ENCODE results near the gene TMLHE.

The TMLHE gene

DNA sequence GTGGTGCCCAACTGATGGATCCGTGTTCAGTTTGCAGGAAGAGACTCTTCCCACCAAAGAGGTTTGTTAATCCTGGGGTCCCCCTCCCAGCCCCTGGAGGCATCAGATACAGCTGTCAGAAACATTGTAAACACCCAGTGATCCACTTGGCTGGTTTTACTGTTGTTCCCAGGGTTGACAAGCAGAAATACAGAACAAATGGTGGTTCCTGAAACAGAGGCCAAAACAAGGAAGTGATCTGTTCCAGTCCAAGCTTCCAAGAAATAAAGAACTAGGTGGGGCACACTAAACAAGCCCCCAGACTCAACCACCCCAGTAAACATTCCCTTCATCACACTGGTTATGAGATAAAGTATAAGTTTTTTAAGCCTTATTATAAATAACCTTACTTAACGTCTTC is 1.4 kb downstream of the TMLHE start:
- Histone ChIP-seq H3K4me3 (ENCODE audit: low read length) (peak overlapping the region; percentile 77; the same call in 1 of the 2 replicates), H2AFZ (ENCODE audit: low read length) (no peak overlapping the region), H3K4me2 (ENCODE audit: low read depth, low read length) (peak overlapping the region; percentile 68), H3K27me3 (replicated peaks; ENCODE audit: insufficient read depth, low read length) (no peaks in the 10 kb centered on the region), H3K27ac (ENCODE audit: low read length) (no peak overlapping the region), H4K20me1 (ENCODE audit: insufficient read depth, low read length) (no peaks in the 10 kb centered on the region), H3K9me3 (replicated peaks; ENCODE audit: insufficient read depth, low read length) (no peaks in the 10 kb centered on the region), H3K36me3 (replicated peaks; ENCODE audit: insufficient read depth, low read length) (no peaks in the 10 kb centered on the region), H3K79me2 (ENCODE audit: low read length) (peaks cover 15% of the 10 kb centered on the region; the same call in 1 of the 2 replicates), H3K9ac (ENCODE audit: low read length) (no peak overlapping the region), H3K9me2 (replicated peaks; ENCODE audit: insufficient read depth, low read length) (no peaks in the 10 kb centered on the region), H3K4me1 (ENCODE audit: low read length) (no peaks in the 10 kb centered on the region), H3F3A (ENCODE audit: insufficient read depth, low read length) (no peaks in the 10 kb centered on the region)
- no peak for DNase-seq
- TF ChIP-seq EZH2 (optimal IDR thresholded peaks at IDR 0.05; ENCODE audit: low read depth, low read length), result no peak
- TF ChIP-seq, protein P1, sequence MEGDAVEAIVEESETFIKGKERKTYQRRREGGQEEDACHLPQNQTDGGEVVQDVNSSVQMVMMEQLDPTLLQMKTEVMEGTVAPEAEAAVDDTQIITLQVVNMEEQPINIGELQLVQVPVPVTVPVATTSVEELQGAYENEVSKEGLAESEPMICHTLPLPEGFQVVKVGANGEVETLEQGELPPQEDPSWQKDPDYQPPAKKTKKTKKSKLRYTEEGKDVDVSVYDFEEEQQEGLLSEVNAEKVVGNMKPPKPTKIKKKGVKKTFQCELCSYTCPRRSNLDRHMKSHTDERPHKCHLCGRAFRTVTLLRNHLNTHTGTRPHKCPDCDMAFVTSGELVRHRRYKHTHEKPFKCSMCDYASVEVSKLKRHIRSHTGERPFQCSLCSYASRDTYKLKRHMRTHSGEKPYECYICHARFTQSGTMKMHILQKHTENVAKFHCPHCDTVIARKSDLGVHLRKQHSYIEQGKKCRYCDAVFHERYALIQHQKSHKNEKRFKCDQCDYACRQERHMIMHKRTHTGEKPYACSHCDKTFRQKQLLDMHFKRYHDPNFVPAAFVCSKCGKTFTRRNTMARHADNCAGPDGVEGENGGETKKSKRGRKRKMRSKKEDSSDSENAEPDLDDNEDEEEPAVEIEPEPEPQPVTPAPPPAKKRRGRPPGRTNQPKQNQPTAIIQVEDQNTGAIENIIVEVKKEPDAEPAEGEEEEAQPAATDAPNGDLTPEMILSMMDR (IDR thresholded peaks at IDR 0.05; ENCODE audit: low read length), result no peak
- TF ChIP-seq EZH2phosphoT487 (IDR thresholded peaks at IDR 0.05; ENCODE audit: low read length), result no peak

DNA sequence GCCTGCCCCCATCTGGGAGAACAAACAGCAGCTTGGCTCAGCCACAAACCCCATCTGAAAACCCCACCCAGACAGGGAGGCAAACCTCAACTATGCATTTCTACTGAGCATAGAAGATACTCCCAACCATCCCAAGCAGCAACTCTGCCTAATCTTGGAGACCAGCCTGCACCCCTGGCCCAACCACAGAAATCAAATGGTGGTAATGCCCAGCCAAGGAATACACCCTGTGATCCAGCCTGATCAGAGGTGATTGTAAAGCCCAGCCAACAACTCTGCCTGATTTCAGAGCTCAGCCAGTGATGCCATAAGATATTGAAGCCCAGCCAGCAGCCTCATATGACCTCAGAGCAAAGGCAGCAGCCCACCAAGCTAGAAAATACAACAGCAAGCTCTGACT is 19.8 kb downstream of the TMLHE start:
- Histone ChIP-seq H3K27me3 (replicated peaks; ENCODE audit: insufficient read depth, low read length) (no peaks in the 10 kb centered on the region), H3K4me1 (ENCODE audit: low read length) (no peaks in the 10 kb centered on the region), H4K20me1 (ENCODE audit: insufficient read depth, low read length) (no peaks in the 10 kb centered on the region), H3K4me3 (ENCODE audit: low read length) (no peak overlapping the region), H3K27ac (ENCODE audit: low read length) (no peak overlapping the region), H2AFZ (ENCODE audit: low read length) (no peak overlapping the region), H3K79me2 (ENCODE audit: low read length) (no peaks in the 10 kb centered on the region), H3K4me2 (ENCODE audit: low read depth, low read length) (no peak overlapping the region), H3K9ac (ENCODE audit: low read length) (no peak overlapping the region), H3K9me2 (replicated peaks; ENCODE audit: insufficient read depth, low read length) (no peaks in the 10 kb centered on the region), H3K9me3 (replicated peaks; ENCODE audit: insufficient read depth, low read length) (no peaks in the 10 kb centered on the region), H3F3A (ENCODE audit: insufficient read depth, low read length) (no peaks in the 10 kb centered on the region), H3K36me3 (replicated peaks; ENCODE audit: insufficient read depth, low read length) (no peaks in the 10 kb centered on the region)
- TF ChIP-seq EZH2phosphoT487 (IDR thresholded peaks at IDR 0.05; ENCODE audit: low read length), result no peak
- TF ChIP-seq, protein P1 (IDR thresholded peaks at IDR 0.05; ENCODE audit: low read length), result no peak
- no peak for TF ChIP-seq EZH2 (optimal IDR thresholded peaks at IDR 0.05; ENCODE audit: low read depth, low read length)
- no peak for DNase-seq

DNA sequence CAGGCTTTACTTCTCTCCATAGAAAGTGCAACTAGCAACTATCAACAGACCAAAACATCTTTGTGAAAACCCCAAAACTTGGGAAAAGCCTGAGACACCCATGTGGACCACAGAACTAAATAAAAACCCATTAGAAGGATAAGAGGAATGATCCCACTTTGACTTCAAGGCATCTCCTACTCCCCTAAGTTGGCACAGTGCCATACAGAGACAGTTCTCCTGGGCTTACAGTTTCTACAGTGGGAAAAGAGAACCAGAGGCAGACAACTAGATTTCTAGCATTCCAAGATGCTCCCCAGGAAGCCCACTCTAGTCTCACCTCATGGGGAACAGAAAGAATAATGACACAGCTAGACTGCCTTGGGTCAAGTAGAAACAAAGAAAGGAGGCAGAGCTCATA is 20.4 kb downstream of the TMLHE start:
- no peak for TF ChIP-seq EZH2 (optimal IDR thresholded peaks at IDR 0.05; ENCODE audit: low read depth, low read length)
- TF ChIP-seq EZH2phosphoT487 (IDR thresholded peaks at IDR 0.05; ENCODE audit: low read length), result no peak
- TF ChIP-seq, protein P1 (IDR thresholded peaks at IDR 0.05; ENCODE audit: low read length), result no peak
- no peak overlapping the region for H3K4me3 ChIP-seq (ENCODE audit: low read length)
- H3K79me2 ChIP-seq (ENCODE audit: low read length), result no peaks in the 10 kb centered on the region
- H3K9me3 ChIP-seq (replicated peaks; ENCODE audit: insufficient read depth, low read length), result no peaks in the 10 kb centered on the region
- no peaks in the 10 kb centered on the region for H3K4me1 ChIP-seq (ENCODE audit: low read length)
- H3K27ac ChIP-seq (ENCODE audit: low read length), result no peak overlapping the region
- H3K27me3 ChIP-seq (replicated peaks; ENCODE audit: insufficient read depth, low read length), result no peaks in the 10 kb centered on the region
- H3K9me2 ChIP-seq (replicated peaks; ENCODE audit: insufficient read depth, low read length), result no peaks in the 10 kb centered on the region
- no peaks in the 10 kb centered on the region for H3F3A ChIP-seq (ENCODE audit: insufficient read depth, low read length)
- DNase-seq, result no peak
- no peak overlapping the region for H3K9ac ChIP-seq (ENCODE audit: low read length)
- H4K20me1 ChIP-seq (ENCODE audit: insufficient read depth, low read length), result no peaks in the 10 kb centered on the region
- no peak overlapping the region for H3K4me2 ChIP-seq (ENCODE audit: low read depth, low read length)
- H2AFZ ChIP-seq (ENCODE audit: low read length), result no peak overlapping the region
- H3K36me3 ChIP-seq (replicated peaks; ENCODE audit: insufficient read depth, low read length), result no peaks in the 10 kb centered on the region
